ENCODE results near the gene NME4.

DNA sequence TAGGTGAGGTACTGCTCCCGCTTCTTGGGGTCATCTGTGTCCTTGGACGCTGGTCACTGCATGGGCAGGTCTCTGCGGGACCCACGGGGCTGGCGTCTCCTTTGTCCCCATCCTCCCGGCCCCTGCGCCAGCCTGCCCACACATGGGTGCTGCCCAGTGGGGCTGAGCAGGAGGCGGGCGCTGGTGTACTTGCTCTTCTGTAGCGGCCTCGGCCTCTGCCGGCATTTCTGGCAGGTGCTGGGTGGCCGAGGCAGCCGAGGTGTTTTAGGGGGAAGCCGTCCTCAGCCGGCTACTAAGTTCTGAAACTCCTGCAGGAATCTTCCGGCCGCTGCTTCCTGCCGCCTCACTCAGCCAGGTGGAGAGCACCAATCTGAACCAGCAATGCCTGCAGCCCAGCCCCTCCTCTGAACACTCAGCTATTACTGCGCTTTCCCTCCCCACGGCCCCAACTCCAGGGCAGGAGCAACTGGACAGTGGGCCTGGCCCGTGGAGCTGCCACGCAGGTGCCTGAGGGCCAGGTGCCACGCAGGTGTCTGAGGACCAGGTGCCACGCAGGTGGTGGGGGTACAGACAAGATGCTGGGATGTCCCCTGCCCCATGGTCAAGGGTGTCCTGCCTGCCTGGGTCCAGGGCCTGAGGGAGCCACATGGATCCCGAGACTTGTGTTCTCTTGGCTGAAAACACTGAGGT, 14.7 kb downstream of the NME4 start:
- TF ChIP-seq, protein P1, sequence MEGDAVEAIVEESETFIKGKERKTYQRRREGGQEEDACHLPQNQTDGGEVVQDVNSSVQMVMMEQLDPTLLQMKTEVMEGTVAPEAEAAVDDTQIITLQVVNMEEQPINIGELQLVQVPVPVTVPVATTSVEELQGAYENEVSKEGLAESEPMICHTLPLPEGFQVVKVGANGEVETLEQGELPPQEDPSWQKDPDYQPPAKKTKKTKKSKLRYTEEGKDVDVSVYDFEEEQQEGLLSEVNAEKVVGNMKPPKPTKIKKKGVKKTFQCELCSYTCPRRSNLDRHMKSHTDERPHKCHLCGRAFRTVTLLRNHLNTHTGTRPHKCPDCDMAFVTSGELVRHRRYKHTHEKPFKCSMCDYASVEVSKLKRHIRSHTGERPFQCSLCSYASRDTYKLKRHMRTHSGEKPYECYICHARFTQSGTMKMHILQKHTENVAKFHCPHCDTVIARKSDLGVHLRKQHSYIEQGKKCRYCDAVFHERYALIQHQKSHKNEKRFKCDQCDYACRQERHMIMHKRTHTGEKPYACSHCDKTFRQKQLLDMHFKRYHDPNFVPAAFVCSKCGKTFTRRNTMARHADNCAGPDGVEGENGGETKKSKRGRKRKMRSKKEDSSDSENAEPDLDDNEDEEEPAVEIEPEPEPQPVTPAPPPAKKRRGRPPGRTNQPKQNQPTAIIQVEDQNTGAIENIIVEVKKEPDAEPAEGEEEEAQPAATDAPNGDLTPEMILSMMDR (conservative IDR thresholded peaks at IDR 0.05 in 1 of 2, IDR thresholded peaks at IDR 0.05 in 1 of 2; ENCODE audit: low read depth in 1 of 2, low read length in 2 of 2), result no peak
- no peak for TF ChIP-seq EZH2 (IDR thresholded peaks at IDR 0.05; ENCODE audit: low read length, missing control alignments)
